Skin of body (tissue), 2 donors: ENCODE results near the gene CARD11. TPM values are rescaled to one million over a fixed set of nuclear protein-coding genes. Genes with fewer than 3 reads are reported as not detected.
"Not testable (repeated sequence)": the region's sequence is repeated elsewhere in the genome, so short reads cannot be mapped to it uniquely, and the experiment has no call there.

ENCODE experiments used
- DNase-seq: peaks from one replicate; lab custom pipeline; 2025; lab: John Stamatoyannopoulos, UW
- total RNA-seq: library from RNA; depleted of rRNA; stranded (reverse); fragments of >200 nt; gene quantifications from one replicate; pipeline ENCODE4 v1.2.3, GENCODE V29; 2014

Gene CARD11
- total RNA-seq, 1 donor from 2014 or later = 0.59 TPM

GRCh38 chr7:2927592-2927991 lies 116.1 kb downstream of the CARD11 start:
- DNase-seq = no peak

GRCh38 chr7:2926896-2927405 lies 116.7 kb downstream of the CARD11 start:
- no peak for DNase-seq

GRCh38 chr7:2926120-2926895 lies 117.4 kb downstream of the CARD11 start:
- DNase-seq = no peak

- no peak for DNase-seq
These were observed 118.5 kb downstream of the CARD11 start for GRCh38 chr7:2924866-2925840.

GRCh38 chr7:2923886-2924574 lies 119.6 kb downstream of the CARD11 start:
- DNase-seq = no peak

- DNase-seq = no peak
These were observed 120.3 kb downstream of the CARD11 start for GRCh38 chr7:2923291-2923781.

GRCh38 chr7:2922866-2923265 lies 120.8 kb downstream of the CARD11 start:
- no peak for DNase-seq

- DNase-seq = no peak
These were observed 121.3 kb downstream of the CARD11 start for GRCh38 chr7:2922348-2922691.

- no peak for DNase-seq
These were observed 121.9 kb downstream of the CARD11 start for GRCh38 chr7:2921653-2922347.

- DNase-seq = no peak
These were observed 122.6 kb downstream of the CARD11 start for GRCh38 chr7:2920956-2921652.

- not testable (repeated sequence) for DNase-seq
These were observed 123.2 kb downstream of the CARD11 start for GRCh38 chr7:2920480-2920879.

GRCh38 chr7:2920041-2920440 lies 123.6 kb downstream of the CARD11 start:
- DNase-seq = no peak

- DNase-seq = no peak
These were observed 124.4 kb downstream of the CARD11 start for GRCh38 chr7:2919256-2919655.

GRCh38 chr7:2918406-2918805 lies 125.3 kb downstream of the CARD11 start:
- DNase-seq = no peak

GRCh38 chr7:2915023-2915422 lies 128.6 kb downstream of the CARD11 start:
- no peak for DNase-seq

- DNase-seq = no peak
These were observed 129.8 kb downstream of the CARD11 start for GRCh38 chr7:2913760-2914387.

GRCh38 chr7:2912684-2913439 lies 130.8 kb downstream of the CARD11 start:
- DNase-seq = no peak

GRCh38 chr7:2911466-2911865 lies 132.2 kb downstream of the CARD11 start:
- DNase-seq = no peak

- no peak for DNase-seq
These were observed 134.1 kb downstream of the CARD11 start for GRCh38 chr7:2909471-2910039.
